ENCODE results near the gene SLC1A2.
A peak's percentile ranks its signal among the peaks of the same experiment; 100 is the strongest.

The SLC1A2 gene

GRCh38 chr11:35270342-35270741, 149.0 kb downstream of the SLC1A2 start:
- no peak for DNase-seq (ENCODE audit: low spot score)

GRCh38 chr11:35267504-35267903, 151.9 kb downstream of the SLC1A2 start:
- no peak for DNase-seq (ENCODE audit: low spot score)
- H3K27ac ChIP-seq = no peak overlapping the region
- no peak for TF ChIP-seq CTCF (IDR thresholded peaks at IDR 0.05)
- no peak overlapping the region for H3K4me3 ChIP-seq

More at GRCh38 chr11:35270342-35270741, 149.0 kb downstream of the SLC1A2 start:
- no peak for TF ChIP-seq CTCF (IDR thresholded peaks at IDR 0.05)
- Histone ChIP-seq H3K4me3 (no peak overlapping the region), H3K27ac (no peak overlapping the region)

GRCh38 chr11:35265755-35266454, 153.5 kb downstream of the SLC1A2 start:
- no peak overlapping the region for H3K27ac ChIP-seq
- no peak for DNase-seq (ENCODE audit: low spot score)
- no peak for TF ChIP-seq CTCF (IDR thresholded peaks at IDR 0.05)
- no peak overlapping the region for H3K4me3 ChIP-seq

GRCh38 chr11:35262735-35263134, 156.6 kb downstream of the SLC1A2 start:
- Histone ChIP-seq H3K27ac (no peak overlapping the region), H3K4me3 (no peak overlapping the region)
- DNase-seq (ENCODE audit: low spot score) = no peak
- no peak for TF ChIP-seq CTCF (IDR thresholded peaks at IDR 0.05)

GRCh38 chr11:35262056-35262455, 157.3 kb downstream of the SLC1A2 start:
- Histone ChIP-seq H3K27ac (no peak overlapping the region), H3K4me3 (no peak overlapping the region)
- no peak for TF ChIP-seq CTCF (IDR thresholded peaks at IDR 0.05)
- no peak for DNase-seq (ENCODE audit: low spot score)

- TF ChIP-seq CTCF (IDR thresholded peaks at IDR 0.05) = no peak
- no peak for DNase-seq (ENCODE audit: low spot score)
- no peak overlapping the region for H3K4me3 ChIP-seq
- no peak overlapping the region for H3K27ac ChIP-seq
These were observed 158.2 kb downstream of the SLC1A2 start for GRCh38 chr11:35261197-35261596.

GRCh38 chr11:35260342-35260985, 158.9 kb downstream of the SLC1A2 start:
- TF ChIP-seq CTCF (IDR thresholded peaks at IDR 0.05) = no peak
- DNase-seq (ENCODE audit: low spot score) = no peak
- peak overlapping the region; percentile 19 to 35 for H3K27ac ChIP-seq
- H3K4me3 ChIP-seq = peak overlapping the region; percentile 34

All from coronary artery (tissue), 2 donors.